Medulla oblongata (tissue), 1 donor: ENCODE results near the gene OR52A1.
"Not testable (repeated sequence)": the region's sequence is repeated elsewhere in the genome, so short reads cannot be mapped to it uniquely, and the experiment has no call there.

Experiments
- DNase-seq: peaks from one replicate; pipeline ENCODE4 v3.0.0-alpha.2; 2015; ENCODE audit errors: extremely low spot score

OR52A1 gene

GRCh38 chr11:5154657-5155056, at the start of gene OR52A1:
OR52A1 (minus strand) TSS chr11:5154757; CDS start chr11:5152369, 2,388 bp downstream.
- no peak for DNase-seq

GRCh38 chr11:5203366-5203765, 48.8 kb upstream of the OR52A1 start:
- DNase-seq = no peak

- DNase-seq = no peak
These were observed 46.0 kb upstream of the OR52A1 start, which contains the start of gene OR51V1 for GRCh38 chr11:5200582-5200981. OR51V1 (minus strand) TSS chr11:5200682; CDS start chr11:5200682, 0 bp downstream.

GRCh38 chr11:5198285-5198684, 43.7 kb upstream of the OR52A1 start:
- no peak for DNase-seq

- DNase-seq = peak; percentile 35
These were observed 43.0 kb upstream of the OR52A1 start for GRCh38 chr11:5197536-5197935.

- no peak for DNase-seq
These were observed 42.2 kb upstream of the OR52A1 start for GRCh38 chr11:5196731-5197130.

- no peak for DNase-seq
These were observed 41.5 kb upstream of the OR52A1 start for GRCh38 chr11:5196067-5196466.

GRCh38 chr11:5192738-5193137, 38.2 kb upstream of the OR52A1 start:
- DNase-seq = no peak

GRCh38 chr11:5188201-5188600, 33.6 kb upstream of the OR52A1 start:
- DNase-seq = no peak

- DNase-seq = no peak
These were observed 23.7 kb upstream of the OR52A1 start for GRCh38 chr11:5178046-5178837.

- DNase-seq = no peak
These were observed 20.4 kb upstream of the OR52A1 start for GRCh38 chr11:5174934-5175333.

GRCh38 chr11:5171856-5172255, 17.3 kb upstream of the OR52A1 start:
- no peak for DNase-seq

GRCh38 chr11:5165898-5166297, 11.3 kb upstream of the OR52A1 start:
- not testable (repeated sequence) for DNase-seq

GRCh38 chr11:5164807-5165206, 10.2 kb upstream of the OR52A1 start:
- not testable (repeated sequence) for DNase-seq

GRCh38 chr11:5161045-5161444, 6.5 kb upstream of the OR52A1 start:
- not testable (repeated sequence) for DNase-seq

- DNase-seq = not testable (repeated sequence)
These were observed 5.7 kb upstream of the OR52A1 start for GRCh38 chr11:5160217-5160616.

GRCh38 chr11:5159806-5160205, 5.2 kb upstream of the OR52A1 start:
- no peak for DNase-seq

GRCh38 chr11:5153574-5154431, 754 bp downstream of the OR52A1 start:
- no peak for DNase-seq

- no peak for DNase-seq
These were observed 2.8 kb downstream of the OR52A1 start for GRCh38 chr11:5151713-5152153.

GRCh38 chr11:5144206-5144605, 10.4 kb downstream of the OR52A1 start:
- DNase-seq = not testable (repeated sequence)

- DNase-seq = no peak
These were observed 16.6 kb downstream of the OR52A1 start, which contains the start of gene OR52A5 for GRCh38 chr11:5137996-5138395. OR52A5 (minus strand) TSS chr11:5138356; CDS start chr11:5132642, 5,714 bp downstream.

GRCh38 chr11:5137014-5137413, 17.5 kb downstream of the OR52A1 start:
- peak; percentile 16 for DNase-seq
